Measurements from ENCODE around the gene LDAH.

The LDAH gene

DNA sequence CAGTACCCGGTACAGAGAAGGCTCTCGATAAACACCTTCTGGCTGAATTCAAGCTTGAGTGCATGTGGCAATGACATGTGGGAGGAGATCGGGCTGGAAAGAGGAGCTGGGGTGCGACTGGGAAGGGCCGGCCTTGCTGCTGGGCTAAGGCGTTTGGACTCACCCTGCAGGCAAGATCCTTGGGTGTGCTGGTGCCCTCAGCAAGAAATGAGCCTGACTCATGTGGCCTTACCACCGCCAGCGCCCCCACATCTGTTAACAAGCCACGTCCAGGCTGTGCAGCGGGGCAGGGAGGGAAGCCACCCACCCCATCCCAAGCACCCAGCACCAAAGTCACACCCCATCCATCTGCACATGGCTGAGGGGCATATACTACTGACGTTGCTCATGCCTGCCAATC lies 173.3 kb downstream of the LDAH start:
- no peak for DNase-seq

GRCh38 chr2:20648831-20649230 lies 174.1 kb downstream of the LDAH start:
- no peak for DNase-seq

- no peak for DNase-seq
Observed at GRCh38 chr2:20648206-20648605, 174.7 kb downstream of the LDAH start.

GRCh38 chr2:20647738-20648137 lies 175.2 kb downstream of the LDAH start:
- DNase-seq: no peak

- DNase-seq: no peak
Observed at GRCh38 chr2:20647211-20647610, 175.7 kb downstream of the LDAH start.

GRCh38 chr2:20646446-20646845 lies 176.5 kb downstream of the LDAH start:
- DNase-seq: no peak

- no peak for DNase-seq
Observed at GRCh38 chr2:20645761-20646160, 177.1 kb downstream of the LDAH start.

DNA sequence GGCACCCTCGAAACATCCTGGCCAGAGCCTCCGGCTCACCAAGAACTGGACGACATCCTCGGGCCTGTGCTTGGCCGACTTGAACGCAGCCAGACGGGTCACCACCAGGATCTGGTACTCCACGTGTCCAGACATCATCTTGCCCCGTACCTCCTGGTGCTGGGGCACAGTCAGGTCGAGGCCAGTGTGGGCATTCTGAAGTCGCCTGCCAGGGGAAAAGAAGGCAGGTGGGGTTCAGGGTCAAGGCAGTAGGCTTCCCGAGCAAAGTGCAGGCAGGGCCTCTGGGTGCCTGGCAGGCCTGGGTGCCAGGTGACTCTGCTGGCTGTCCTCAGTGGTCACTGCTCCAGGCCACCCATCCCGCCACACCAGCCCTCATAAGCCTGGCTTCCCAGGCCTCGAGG lies 177.6 kb downstream of the LDAH start:
- DNase-seq: no peak

DNA sequence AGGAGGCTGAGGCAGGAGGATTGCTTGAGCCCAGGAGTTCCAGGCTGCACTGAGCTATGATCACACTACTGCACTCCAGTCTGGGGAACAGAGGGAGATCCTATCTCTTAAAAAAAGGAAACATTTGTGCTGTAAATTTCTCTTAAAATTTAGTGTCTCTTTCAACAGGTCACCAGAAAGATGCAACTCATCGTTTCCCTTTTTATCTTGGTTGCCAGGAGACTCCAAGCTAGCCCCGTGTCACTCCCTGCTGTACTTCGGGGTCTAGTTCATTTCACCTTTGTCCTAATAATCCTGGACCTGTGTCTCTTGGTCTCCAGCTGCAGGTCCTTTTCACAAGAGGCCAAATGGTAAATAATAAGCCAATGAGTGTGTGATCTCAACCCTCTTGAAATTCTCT lies 179.1 kb downstream of the LDAH start:
- no peak for DNase-seq

DNA sequence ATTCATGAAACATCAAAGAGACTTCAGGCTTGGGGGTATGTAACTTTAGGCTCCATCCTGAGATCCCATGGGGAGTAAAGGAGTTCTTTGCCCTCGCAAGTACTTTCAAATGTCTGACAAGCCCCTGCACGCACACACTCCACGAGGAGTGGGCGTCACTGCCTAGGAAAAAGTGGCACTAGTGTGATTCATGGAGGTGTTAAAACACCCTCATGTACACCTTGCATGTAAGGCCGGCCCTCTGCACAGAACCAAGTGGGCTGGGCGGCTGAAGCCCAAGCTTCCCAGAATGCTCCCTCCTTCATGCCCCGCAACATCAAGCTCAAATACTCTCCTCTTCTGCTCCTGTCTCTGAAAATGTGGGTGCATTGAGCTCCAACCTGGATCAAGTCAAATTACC lies 179.8 kb downstream of the LDAH start:
- no peak for DNase-seq

DNA sequence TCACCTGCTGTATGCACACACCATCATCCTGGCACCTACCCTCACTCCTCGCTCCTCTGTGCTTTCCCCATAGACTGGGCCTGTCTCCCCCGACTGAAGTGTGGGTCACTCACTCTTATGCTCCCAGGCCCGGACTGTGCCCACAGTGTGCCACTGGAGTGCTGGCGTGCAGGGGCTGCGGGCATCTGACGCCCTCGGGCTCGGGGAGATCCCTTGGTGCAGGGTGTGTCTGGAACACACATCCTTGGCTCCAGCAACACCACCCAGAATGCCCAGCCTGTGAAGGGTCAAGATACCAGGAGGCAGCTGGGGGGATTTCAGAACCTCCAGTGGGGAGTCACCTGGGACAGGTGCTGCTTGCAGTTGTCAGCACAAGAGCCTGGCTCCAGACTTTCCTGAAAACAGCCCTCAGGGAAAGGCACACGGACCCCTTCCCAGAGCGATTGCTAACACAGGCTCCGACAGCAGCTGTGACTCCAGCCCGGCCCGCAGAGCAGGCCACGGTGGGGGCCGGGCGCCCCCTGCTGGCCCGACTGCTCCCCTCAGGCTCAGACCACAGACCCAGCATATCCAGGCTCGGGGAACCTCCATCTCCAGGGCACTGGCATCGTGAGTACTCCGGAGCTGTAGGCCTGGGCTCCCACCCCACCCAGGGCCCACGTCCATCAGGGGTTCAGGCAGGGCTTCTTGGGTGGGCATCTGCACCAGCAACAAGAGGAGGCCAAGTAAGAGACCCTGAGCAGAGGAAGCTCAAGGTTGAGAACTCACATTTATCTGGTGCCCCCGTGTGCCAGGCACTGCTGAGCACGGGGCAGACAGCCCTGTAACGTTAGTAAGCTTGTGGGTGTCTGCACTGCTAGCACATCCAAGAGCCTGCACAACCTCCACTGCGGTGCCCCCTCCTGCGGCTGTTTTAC lies 180.6 kb downstream of the LDAH start:
- peak; percentile 74 to 81 for DNase-seq

DNA sequence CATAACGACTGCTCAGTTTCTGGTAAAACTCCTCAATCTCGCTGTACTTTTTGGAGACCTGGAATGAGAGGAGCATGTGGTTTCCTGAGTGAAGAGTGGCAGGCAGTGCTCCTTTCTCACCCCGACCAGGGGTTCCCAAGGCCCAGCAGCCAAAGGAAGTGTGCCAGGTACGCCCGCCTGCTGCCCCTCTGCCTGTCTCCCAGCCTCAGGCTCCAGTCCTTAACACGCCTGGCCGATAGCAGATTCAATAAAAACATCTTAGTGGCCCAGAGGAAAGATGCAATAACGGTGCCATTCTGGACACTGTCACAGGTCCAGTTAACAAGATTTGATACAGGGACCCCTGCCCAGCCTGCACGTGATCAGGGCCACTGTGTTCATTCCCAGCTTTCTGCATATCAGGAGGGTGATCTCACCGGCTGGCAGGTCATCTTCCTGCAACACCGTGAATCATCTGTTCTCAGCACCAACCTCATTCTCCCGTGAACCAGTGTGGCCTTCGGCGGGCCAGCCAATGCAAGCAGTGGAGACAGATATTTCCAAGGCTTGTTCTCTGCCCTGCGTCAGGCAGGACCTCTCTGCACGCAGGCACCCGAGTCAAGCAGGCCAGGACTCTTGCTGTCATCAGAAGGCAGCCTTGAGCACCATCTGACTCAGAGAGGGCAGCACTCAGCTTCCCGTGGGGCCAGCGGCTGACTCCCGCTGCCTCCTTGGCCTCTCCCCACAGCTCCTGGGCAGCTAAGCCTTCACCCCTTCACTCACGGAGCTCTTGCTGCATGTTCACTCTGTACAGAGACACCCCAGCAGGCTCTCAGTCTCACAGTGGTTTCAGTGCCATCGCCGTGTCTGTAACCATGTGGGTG lies 181.5 kb downstream of the LDAH start:
- no peak for DNase-seq

DNA sequence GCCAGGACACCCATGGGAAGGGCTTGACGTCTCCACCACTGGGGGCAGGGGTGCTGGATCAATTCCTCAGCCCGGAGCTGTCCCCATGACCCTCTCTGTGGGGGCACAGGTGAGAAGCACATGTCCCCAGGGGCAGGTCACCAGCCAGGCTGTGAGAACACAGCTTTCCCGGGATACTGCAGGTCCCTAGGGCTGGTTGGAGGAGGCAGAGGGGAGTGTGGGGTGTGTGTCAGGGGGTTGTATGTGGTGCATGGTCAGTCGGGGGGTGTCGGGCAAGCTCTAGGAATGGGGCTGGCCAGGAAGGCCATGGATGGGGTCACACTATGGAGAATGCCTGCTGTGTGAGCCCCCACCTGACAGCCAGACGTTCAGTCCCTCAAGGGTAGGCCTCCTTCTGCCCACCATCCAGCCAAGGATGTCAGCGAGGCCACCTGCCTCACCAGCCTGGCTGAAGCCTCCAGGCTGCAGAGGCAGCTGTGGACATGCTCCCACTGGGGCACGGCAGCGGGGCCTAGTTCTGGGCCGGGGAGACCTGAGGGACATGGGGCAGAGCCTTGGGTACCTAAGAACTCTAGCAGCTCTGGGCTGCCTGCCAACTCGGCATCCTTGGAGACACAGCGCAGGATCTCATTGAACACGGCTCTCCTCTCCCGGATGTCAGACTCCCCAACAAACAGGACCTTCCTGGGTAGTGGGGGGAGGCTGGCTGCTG lies 182.3 kb downstream of the LDAH start:
- DNase-seq: no peak

DNA sequence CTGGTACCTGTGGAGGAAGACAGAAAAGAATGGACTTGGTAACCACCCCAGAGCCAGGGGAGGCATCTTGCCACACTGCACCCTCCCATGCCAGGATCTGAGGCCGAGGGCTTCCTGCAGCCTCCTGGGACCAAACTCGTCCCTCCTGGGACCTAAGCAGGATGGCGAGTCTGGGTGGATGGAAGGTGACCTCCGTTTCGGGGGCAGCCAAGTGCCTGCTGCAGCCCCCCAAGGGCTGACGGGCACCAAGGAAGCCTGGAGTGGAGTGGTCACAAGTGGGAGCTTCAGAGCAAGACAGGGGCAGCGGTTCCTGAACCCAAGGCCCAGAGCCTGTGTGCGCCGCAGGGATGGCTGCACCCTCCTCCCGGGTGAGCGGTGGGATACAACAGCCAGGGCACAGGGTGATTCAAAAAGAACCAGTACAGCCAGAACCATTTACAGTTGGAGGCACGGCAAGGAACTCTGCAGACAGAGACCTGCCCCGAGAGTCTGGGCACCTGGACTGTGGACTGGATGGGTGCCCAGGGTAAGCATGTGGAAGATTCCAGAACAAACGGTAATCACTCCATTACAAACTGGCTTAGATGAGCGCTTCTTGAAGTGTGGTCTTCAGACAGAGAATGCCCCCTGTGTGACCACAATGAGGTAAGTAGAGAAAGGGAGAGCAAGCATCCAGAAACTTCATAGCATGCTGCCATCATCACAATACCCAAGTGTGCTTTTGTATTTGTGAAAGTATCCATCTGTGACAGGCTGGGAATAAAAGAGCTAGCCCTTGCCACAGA lies 184.1 kb downstream of the LDAH start:
- no peak for DNase-seq

DNA sequence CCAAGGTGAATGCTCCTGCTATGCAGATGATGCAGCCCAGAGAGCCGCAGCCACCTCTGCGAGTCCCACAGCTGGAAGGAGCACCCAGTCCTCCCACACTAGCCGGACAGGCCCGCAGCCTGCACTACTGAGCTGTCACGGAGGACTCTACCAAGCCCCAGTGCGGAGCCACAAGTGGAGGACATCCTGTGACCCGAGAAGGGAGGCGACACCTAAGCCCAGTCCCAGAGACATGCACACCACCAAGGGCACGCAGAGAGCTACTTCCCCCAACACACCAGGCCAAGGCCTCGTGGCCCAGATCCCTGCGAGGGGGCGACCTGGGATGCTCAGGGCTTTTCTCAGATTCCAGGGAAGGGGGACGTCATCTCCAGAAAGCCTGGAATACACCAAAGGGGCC lies 184.9 kb downstream of the LDAH start:
- DNase-seq: no peak

- no peak for DNase-seq
Observed at GRCh38 chr2:20637147-20637546, 185.8 kb downstream of the LDAH start.

DNA sequence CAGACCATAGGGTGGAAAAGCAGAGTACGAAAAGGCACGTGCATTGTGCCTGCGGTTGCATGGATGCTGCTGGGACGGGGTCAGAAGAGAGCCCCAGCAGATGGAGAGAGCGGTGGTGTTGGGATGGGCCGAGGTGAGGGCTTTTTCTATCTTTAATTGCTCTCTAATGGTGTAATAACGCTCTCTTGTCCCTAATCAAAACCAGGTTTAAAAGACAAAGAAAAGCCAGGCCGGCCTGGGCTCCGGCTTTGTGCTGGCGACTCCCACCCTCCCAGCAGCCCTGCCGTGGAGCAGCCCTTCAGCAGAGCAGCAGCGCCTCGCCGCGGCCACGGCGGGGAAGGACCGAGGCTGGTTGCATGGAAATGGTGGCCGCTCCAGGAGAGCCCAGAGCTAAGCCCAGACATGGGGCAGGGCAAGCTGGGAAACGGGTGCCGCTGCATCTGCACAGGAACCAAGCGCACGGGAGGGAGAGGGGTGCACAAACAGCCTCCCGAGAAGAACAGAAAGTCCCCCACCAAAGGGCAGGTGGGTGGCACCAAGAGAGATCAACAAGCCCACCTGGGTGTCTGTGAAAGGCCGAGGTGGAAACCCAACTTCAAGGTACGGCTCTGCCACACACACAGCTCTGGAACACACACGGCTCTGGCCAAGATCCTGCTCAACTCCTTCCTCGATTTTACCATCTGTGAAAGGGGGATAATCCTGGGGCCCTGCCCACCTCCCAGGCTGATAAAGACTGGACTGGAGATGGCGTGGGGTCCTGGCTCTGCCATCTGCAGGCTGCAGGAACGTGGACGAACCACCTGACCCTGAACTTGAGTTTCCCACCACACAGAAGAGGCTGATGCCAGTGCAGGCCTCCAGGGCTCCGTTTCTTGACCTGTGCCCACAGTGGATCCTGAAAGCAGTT lies 187.0 kb downstream of the LDAH start:
- peak; percentile 64 to 68 for DNase-seq

- DNase-seq: no peak
Observed at GRCh38 chr2:20635113-20635510, 187.8 kb downstream of the LDAH start.

DNA sequence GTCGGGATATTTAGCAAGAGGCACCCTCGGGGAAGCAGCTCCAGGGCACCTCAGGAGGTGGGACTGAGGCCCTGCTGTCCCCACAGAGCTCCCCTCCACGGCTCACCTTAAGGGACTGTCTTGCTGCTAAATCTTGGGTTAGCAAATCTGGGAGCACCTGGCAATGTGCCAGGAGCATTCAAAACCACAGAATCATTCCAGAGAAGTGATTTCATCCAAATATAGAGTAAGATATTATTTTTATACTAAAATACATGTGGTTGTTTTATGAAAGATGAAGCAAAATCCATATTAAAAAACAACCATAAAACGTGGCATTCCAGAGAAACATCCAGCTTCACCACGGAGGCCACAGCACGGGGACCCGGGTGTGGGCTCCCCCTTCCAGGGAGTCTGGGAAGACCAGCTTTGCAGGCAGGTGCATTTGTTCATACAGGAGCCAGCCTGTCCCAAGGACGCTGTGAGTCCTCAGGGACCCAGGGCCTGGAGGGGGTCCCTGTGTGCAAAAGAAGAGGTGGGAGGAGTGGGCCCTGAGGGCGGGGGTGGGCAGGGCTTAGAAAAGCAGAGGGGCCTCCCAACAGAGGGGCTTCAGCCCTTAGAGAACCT lies 188.3 kb downstream of the LDAH start:
- no peak for DNase-seq

All from activated CD4-positive, alpha-beta T cell treated with anti-CD3 and anti-CD28 coated beads, Interleukin-2, amount 50 U/mL, for 48 hours (primary cell).